ENCODE measurements around the gene INTS1.

Gene INTS1

DNA sequence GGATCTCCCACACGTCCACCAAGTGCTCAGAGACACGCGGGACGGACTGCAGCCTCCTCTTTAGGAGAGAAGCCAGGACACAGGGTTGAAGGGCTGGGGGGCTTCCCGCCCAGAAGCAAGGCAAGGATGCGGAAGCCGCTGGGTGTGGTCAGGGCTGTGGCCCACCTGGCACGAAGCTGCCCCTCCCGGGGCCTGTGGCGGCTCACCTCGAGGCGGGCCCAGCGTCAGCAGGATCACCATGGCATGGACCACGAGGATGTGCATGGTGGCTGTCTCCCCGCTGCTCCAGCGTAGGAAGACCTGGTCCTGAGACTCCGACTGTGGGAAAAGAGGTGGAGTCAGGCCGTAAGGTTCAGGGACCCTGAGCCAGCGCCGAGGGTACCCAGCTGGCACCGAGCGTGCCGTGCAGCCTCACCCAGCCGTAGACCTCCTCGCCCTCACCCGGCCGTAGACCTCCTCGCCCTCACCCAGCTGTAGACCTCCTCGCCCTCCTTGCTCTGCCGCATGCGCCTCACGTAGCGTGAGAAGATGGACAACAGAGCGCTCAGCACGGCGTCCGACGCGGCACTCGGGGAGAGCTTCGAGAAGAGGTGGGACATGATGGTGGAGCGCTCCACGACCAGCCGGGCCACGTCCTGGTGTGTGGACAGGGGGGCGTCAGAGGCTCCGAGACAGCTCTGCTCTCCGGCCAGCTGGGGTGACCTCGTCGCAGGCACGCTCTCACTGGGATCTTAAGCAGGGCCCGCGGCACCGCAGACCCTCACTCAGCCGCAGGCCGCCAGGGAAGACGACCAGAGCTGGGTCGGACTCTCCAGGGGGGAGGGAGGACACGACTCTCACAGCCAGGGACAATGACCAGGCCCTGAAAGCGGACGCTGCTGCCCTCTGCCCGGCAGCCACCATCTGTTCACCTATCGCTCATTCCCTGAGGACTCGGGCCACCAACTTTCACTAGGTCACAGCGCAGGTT is 20.4 kb downstream of the INTS1 start:
- no peak overlapping the region for H2AFZ ChIP-seq (ENCODE audit: low read depth, low read length)
- H2BK5ac ChIP-seq (ENCODE audit: low read depth, low read length, poor library complexity, severe bottlenecking) = no peak overlapping the region
- no peak overlapping the region for H2BK15ac ChIP-seq (ENCODE audit: low read depth, poor library complexity, severe bottlenecking)
- H3K27me3 ChIP-seq (ENCODE audit: control insufficient read depth in 1 of 2, insufficient read depth in 1 of 2, low read length in 2 of 2) = no peaks in the 10 kb centered on the region
- DNase-seq = no peak
- H3K23ac ChIP-seq (ENCODE audit: low read length in 2 of 2) = no peak overlapping the region
- peaks cover 71 to 100% of the 10 kb centered on the region in 2 experiments for H3K36me3 ChIP-seq (ENCODE audit: control insufficient read depth in 1 of 2, insufficient read depth in 2 of 2, low read depth in 1 of 2, low read length in 2 of 2)
- H3K4ac ChIP-seq (ENCODE audit: low read depth in 1 of 2, low read length in 2 of 2) = no peak overlapping the region
- no peak overlapping the region for H3K9ac ChIP-seq (ENCODE audit: low read length)
- H4K8ac ChIP-seq (ENCODE audit: low read length) = no peak overlapping the region
- H3K4me1 ChIP-seq (ENCODE audit: control insufficient read depth, insufficient read depth, low read depth, low read length) = no peaks in the 10 kb centered on the region
- no peak overlapping the region for H3K4me3 ChIP-seq (ENCODE audit: insufficient read depth in 1 of 2, low read depth in 1 of 2, low read length in 2 of 2)
- H3K79me1 ChIP-seq (replicated peaks; ENCODE audit: low read length, poor library complexity, severe bottlenecking) = peaks cover 10% of the 10 kb centered on the region
- no peak overlapping the region for H4K91ac ChIP-seq (ENCODE audit: low read length)
- no peak overlapping the region for H3K14ac ChIP-seq (ENCODE audit: low read length in 2 of 2)
- H3K9me3 ChIP-seq (ENCODE audit: control insufficient read depth, low read length) = no peaks in the 10 kb centered on the region
- 97% methylated on average over 65 of the region's 65 CpGs for WGBS
- no peak overlapping the region for H2BK12ac ChIP-seq (ENCODE audit: low read length in 2 of 2)
- no peak overlapping the region for H3K27ac ChIP-seq (ENCODE audit: low read length, poor library complexity, severe bottlenecking)
- no peak overlapping the region for H3K4me2 ChIP-seq (ENCODE audit: low read length, poor library complexity, severe bottlenecking)
- no peak overlapping the region for H2BK120ac ChIP-seq (ENCODE audit: low read depth, low read length)
- H2AK5ac ChIP-seq (ENCODE audit: low read length, severe bottlenecking) = no peak overlapping the region
- no peak overlapping the region for H3K18ac ChIP-seq (ENCODE audit: low read depth in 1 of 2, low read length in 2 of 2)

DNA sequence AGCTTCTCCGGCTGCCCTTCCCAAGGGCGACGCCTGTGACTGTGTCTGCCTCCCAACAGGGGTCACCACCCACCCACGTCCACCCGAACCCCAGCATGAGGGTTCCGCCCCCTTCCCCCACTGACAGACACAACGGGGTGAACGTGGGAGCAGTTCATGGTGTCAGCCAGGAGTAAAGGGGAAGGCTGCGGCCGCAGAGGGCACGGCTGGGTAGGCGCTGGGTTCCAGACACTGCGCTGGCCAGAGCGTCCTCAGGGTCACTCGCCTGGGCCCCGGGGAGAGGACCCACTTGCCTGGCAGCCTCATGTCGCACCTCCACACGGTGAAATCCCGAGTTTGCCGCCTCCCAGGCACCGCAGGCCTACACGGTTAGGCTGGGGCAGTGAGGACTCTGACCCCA is 21.1 kb downstream of the INTS1 start:
- Histone ChIP-seq H3K36me3 (ENCODE audit: control insufficient read depth in 1 of 2, insufficient read depth in 2 of 2, low read depth in 1 of 2, low read length in 2 of 2) (peaks cover 65 to 100% of the 10 kb centered on the region in 2 experiments), H2BK15ac (ENCODE audit: low read depth, poor library complexity, severe bottlenecking) (no peak overlapping the region), H3K79me1 (replicated peaks; ENCODE audit: low read length, poor library complexity, severe bottlenecking) (peaks cover 5% of the 10 kb centered on the region), H4K91ac (ENCODE audit: low read length) (no peak overlapping the region), H3K14ac (ENCODE audit: low read length in 2 of 2) (no peak overlapping the region), H3K18ac (ENCODE audit: low read depth in 1 of 2, low read length in 2 of 2) (no peak overlapping the region), H3K9ac (ENCODE audit: low read length) (no peak overlapping the region), H3K27me3 (ENCODE audit: control insufficient read depth in 1 of 2, insufficient read depth in 1 of 2, low read length in 2 of 2) (no peaks in the 10 kb centered on the region), H2BK12ac (ENCODE audit: low read length in 2 of 2) (no peak overlapping the region), H3K4me1 (ENCODE audit: control insufficient read depth, insufficient read depth, low read depth, low read length) (no peaks in the 10 kb centered on the region), H2AFZ (ENCODE audit: low read depth, low read length) (no peak overlapping the region), H4K8ac (ENCODE audit: low read length) (no peak overlapping the region), H2BK120ac (ENCODE audit: low read depth, low read length) (no peak overlapping the region), H3K27ac (ENCODE audit: low read length, poor library complexity, severe bottlenecking) (no peak overlapping the region), H3K4ac (ENCODE audit: low read depth in 1 of 2, low read length in 2 of 2) (no peak overlapping the region), H3K4me3 (ENCODE audit: insufficient read depth in 1 of 2, low read depth in 1 of 2, low read length in 2 of 2) (no peak overlapping the region), H3K4me2 (ENCODE audit: low read length, poor library complexity, severe bottlenecking) (no peak overlapping the region), H3K9me3 (ENCODE audit: control insufficient read depth, low read length) (no peaks in the 10 kb centered on the region), H2BK5ac (ENCODE audit: low read depth, low read length, poor library complexity, severe bottlenecking) (no peak overlapping the region), H3K23ac (ENCODE audit: low read length in 2 of 2) (no peak overlapping the region), H2AK5ac (ENCODE audit: low read length, severe bottlenecking) (no peak overlapping the region)
- no peak for DNase-seq
- 85% methylated on average over 22 of the region's 22 CpGs for WGBS

DNA sequence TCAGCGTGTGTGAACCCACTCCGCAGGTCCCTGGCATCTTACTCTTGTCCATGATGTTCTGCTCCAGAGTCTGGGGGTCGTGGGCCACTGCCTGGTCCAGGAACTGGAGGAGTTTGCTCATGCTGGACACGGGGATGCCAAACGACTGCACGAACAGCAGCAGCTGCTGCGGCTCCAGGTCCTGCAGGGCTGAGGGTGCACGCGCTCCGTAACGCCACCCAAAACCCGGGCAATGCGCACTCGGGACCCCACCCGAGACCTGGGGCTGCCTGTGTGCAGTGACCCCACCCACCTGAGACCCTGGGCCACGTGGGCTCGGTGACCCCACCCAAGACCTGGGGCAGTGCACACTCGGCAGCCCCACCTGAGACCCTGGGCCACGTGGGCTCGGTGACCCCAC is 22.9 kb downstream of the INTS1 start:
- Histone ChIP-seq H2AK5ac (ENCODE audit: low read length, severe bottlenecking) (no peak overlapping the region), H4K8ac (ENCODE audit: low read length) (no peak overlapping the region), H3K18ac (ENCODE audit: low read depth in 1 of 2, low read length in 2 of 2) (no peak overlapping the region), H3K79me1 (replicated peaks; ENCODE audit: low read length, poor library complexity, severe bottlenecking) (peaks cover 1% of the 10 kb centered on the region), H3K36me3 (ENCODE audit: control insufficient read depth in 1 of 2, insufficient read depth in 2 of 2, low read depth in 1 of 2, low read length in 2 of 2) (peaks cover 57 to 100% of the 10 kb centered on the region in 2 experiments), H2AFZ (ENCODE audit: low read depth, low read length) (no peak overlapping the region), H3K27ac (ENCODE audit: low read length, poor library complexity, severe bottlenecking) (no peak overlapping the region), H3K4me2 (ENCODE audit: low read length, poor library complexity, severe bottlenecking) (no peak overlapping the region), H2BK15ac (ENCODE audit: low read depth, poor library complexity, severe bottlenecking) (no peak overlapping the region), H2BK120ac (ENCODE audit: low read depth, low read length) (no peak overlapping the region), H4K91ac (ENCODE audit: low read length) (no peak overlapping the region), H2BK5ac (ENCODE audit: low read depth, low read length, poor library complexity, severe bottlenecking) (no peak overlapping the region), H3K4me3 (ENCODE audit: insufficient read depth in 1 of 2, low read depth in 1 of 2, low read length in 2 of 2) (peak overlapping the region in 1 of 2 experiments; percentile 7), H3K23ac (ENCODE audit: low read length in 2 of 2) (no peak overlapping the region), H3K27me3 (ENCODE audit: control insufficient read depth in 1 of 2, insufficient read depth in 1 of 2, low read length in 2 of 2) (no peaks in the 10 kb centered on the region), H3K9ac (ENCODE audit: low read length) (no peak overlapping the region), H3K9me3 (ENCODE audit: control insufficient read depth, low read length) (no peaks in the 10 kb centered on the region), H2BK12ac (ENCODE audit: low read length in 2 of 2) (no peak overlapping the region), H3K14ac (ENCODE audit: low read length in 2 of 2) (no peak overlapping the region), H3K4ac (ENCODE audit: low read depth in 1 of 2, low read length in 2 of 2) (no peak overlapping the region), H3K4me1 (ENCODE audit: control insufficient read depth, insufficient read depth, low read depth, low read length) (no peaks in the 10 kb centered on the region)
- no peak for DNase-seq
- WGBS = 96% methylated on average over 20 of the region's 20 CpGs

DNA sequence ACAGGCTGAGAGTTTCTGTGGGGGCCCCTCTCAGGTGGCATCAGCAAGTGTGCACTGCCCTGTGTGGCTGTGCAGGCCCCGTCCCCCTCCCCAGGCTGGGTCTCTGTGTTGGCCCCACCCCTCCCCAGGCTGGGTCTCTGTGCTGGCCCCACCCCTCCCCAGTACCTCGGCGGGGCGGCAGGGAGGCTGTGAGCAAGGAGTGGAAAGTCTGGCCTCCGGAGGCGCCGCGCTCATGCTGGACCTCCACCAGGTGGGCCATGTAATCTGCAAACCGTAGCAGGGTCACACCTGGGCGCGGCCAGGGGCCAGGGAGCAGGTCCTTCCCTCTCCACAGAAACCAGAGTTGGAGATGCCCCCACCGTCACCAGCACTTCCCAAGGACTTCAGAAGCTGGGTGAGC is 23.5 kb downstream of the INTS1 start:
- Histone ChIP-seq H4K91ac (ENCODE audit: low read length) (no peak overlapping the region), H3K36me3 (ENCODE audit: control insufficient read depth in 1 of 2, insufficient read depth in 2 of 2, low read depth in 1 of 2, low read length in 2 of 2) (peaks cover 52 to 100% of the 10 kb centered on the region in 2 experiments), H2AFZ (ENCODE audit: low read depth, low read length) (no peak overlapping the region)

More for the DNA sequence above, 23.5 kb downstream of the INTS1 start:
- no peak overlapping the region for H3K27ac ChIP-seq (ENCODE audit: low read length, poor library complexity, severe bottlenecking)
- no peaks in the 10 kb centered on the region for H3K27me3 ChIP-seq (ENCODE audit: control insufficient read depth in 1 of 2, insufficient read depth in 1 of 2, low read length in 2 of 2)
- no peak overlapping the region for H2AK5ac ChIP-seq (ENCODE audit: low read length, severe bottlenecking)
- H2BK5ac ChIP-seq (ENCODE audit: low read depth, low read length, poor library complexity, severe bottlenecking) = no peak overlapping the region
- 89% methylated on average over 12 of the region's 12 CpGs for WGBS
- H3K18ac ChIP-seq (ENCODE audit: low read depth in 1 of 2, low read length in 2 of 2) = no peak overlapping the region
- H2BK120ac ChIP-seq (ENCODE audit: low read depth, low read length) = no peak overlapping the region
- H3K23ac ChIP-seq (ENCODE audit: low read length in 2 of 2) = no peak overlapping the region
- no peak overlapping the region for H3K4ac ChIP-seq (ENCODE audit: low read depth in 1 of 2, low read length in 2 of 2)
- H3K4me2 ChIP-seq (ENCODE audit: low read length, poor library complexity, severe bottlenecking) = no peak overlapping the region
- H3K14ac ChIP-seq (ENCODE audit: low read length in 2 of 2) = no peak overlapping the region
- no peak for DNase-seq
- H3K4me1 ChIP-seq (ENCODE audit: control insufficient read depth, insufficient read depth, low read depth, low read length) = no peaks in the 10 kb centered on the region
- H3K4me3 ChIP-seq (ENCODE audit: insufficient read depth in 1 of 2, low read depth in 1 of 2, low read length in 2 of 2) = no peak overlapping the region
- H3K9ac ChIP-seq (ENCODE audit: low read length) = no peak overlapping the region
- no peak overlapping the region for H2BK12ac ChIP-seq (ENCODE audit: low read length in 2 of 2)
- no peak overlapping the region for H4K8ac ChIP-seq (ENCODE audit: low read length)
- H3K79me1 ChIP-seq (replicated peaks; ENCODE audit: low read length, poor library complexity, severe bottlenecking) = peaks cover 1% of the 10 kb centered on the region
- no peaks in the 10 kb centered on the region for H3K9me3 ChIP-seq (ENCODE audit: control insufficient read depth, low read length)
- H2BK15ac ChIP-seq (ENCODE audit: low read depth, poor library complexity, severe bottlenecking) = no peak overlapping the region

Measured in mesenchymal stem cell (in vitro differentiated cells and primary cell).